Ascending aorta (tissue), 2 donors: ENCODE results near the gene MAGI1. TPM values are rescaled to one million over a fixed set of nuclear protein-coding genes. Genes with fewer than 3 reads are reported as not detected.

Experiments used
- DNase-seq, 2 donors: peaks; one replicate each; pipeline ENCODE4 v3.0.0-alpha.2; 2019; ENCODE audit warnings: low spot score in 2 of 2
- H3K27ac ChIP-seq, 2 donors: fragments of 200-600 bp; sonication (generic); one replicate each; pipeline ENCODE4 v1.5.1; 2016 to 2017; ENCODE audit warnings: mild to moderate bottlenecking in 1 of 2
- H3K27me3 ChIP-seq: fragments of 200-600 bp; sonication (generic); one replicate; pipeline ENCODE4 v1.5.1; 2017
- H3K36me3 ChIP-seq, 2 donors: fragments of 200-600 bp; sonication (generic); one replicate each; pipeline ENCODE4 v1.5.1; 2016
- H3K4me1 ChIP-seq, 2 donors: fragments of 200-600 bp; sonication (generic); one replicate each; pipeline ENCODE4 v1.5.1; 2016 to 2017; ENCODE audit warnings: mild to moderate bottlenecking in 1 of 2
- H3K4me3 ChIP-seq, 2 donors: fragments of 200-600 bp; sonication (generic); one replicate each; pipeline ENCODE4 v1.5.1; 2016 to 2017; ENCODE audit warnings: mild to moderate bottlenecking in 1 of 2
- H3K9me3 ChIP-seq, 2 donors: fragments of 200-600 bp; sonication (generic); one replicate each; pipeline ENCODE4 v1.5.1; 2016
- CTCF ChIP-seq, 3 experiments: fragments of 200-600 bp in 2 of 3; fragments of 450-650 bp in 1 of 3; sonication (generic) in 2 of 3; IDR thresholded peaks; one replicate each; pipeline ENCODE4 v1.5.1; 2016 to 2019; ENCODE audit warnings: antibody characterized with exemption in 3 of 3, mild to moderate bottlenecking in 1 of 3, moderate library complexity in 1 of 3
- intact Hi-C: fragments of 100-400 bp; cut with DNase I; formaldehyde crosslinking; loops from one replicate; pipeline ENCODE4 v1.15.1; 2023
- total RNA-seq: library from RNA; depleted of rRNA; stranded (reverse); fragments of >200 nt; gene quantifications from one replicate; pipeline ENCODE4 v1.1.0, GENCODE V29; 2016

Gene MAGI1
- total RNA-seq, 1 donor from 2014 or later: 28.4 TPM

- Histone ChIP-seq H3K27ac (no peak overlapping the region), H3K9me3 (no peaks in the 10 kb centered on the region), H3K27me3 (no peaks in the 10 kb centered on the region), H3K4me3 (no peak overlapping the region), H3K36me3 (no peaks in the 10 kb centered on the region), H3K4me1 (no peaks in the 10 kb centered on the region)
- intact Hi-C loops: no loop called here
- TF ChIP-seq CTCF (IDR thresholded peaks at IDR 0.05): no peak
- no peak for DNase-seq
These were observed 572.3 kb downstream of the MAGI1 start for GRCh38 chr3:65466300-65466988.

- no peak for TF ChIP-seq CTCF (IDR thresholded peaks at IDR 0.05)
- no peaks in the 10 kb centered on the region for H3K4me1 ChIP-seq
- no peak for DNase-seq
These were observed 588.8 kb downstream of the MAGI1 start for GRCh38 chr3:65449841-65450428.

GRCh38 chr3:65448120-65448519 lies 590.6 kb downstream of the MAGI1 start:
- no peaks in the 10 kb centered on the region for H3K9me3 ChIP-seq
- no peak overlapping the region for H3K4me3 ChIP-seq
- H3K36me3 ChIP-seq: no peaks in the 10 kb centered on the region
- no peak for TF ChIP-seq CTCF (IDR thresholded peaks at IDR 0.05)
- intact Hi-C loops: no loop called here
- no peaks in the 10 kb centered on the region for H3K27me3 ChIP-seq
- no peak for DNase-seq
- no peaks in the 10 kb centered on the region for H3K4me1 ChIP-seq
- H3K27ac ChIP-seq: no peak overlapping the region

More at GRCh38 chr3:65449841-65450428, 588.8 kb downstream of the MAGI1 start:
- Histone ChIP-seq H3K9me3 (no peaks in the 10 kb centered on the region), H3K36me3 (no peaks in the 10 kb centered on the region), H3K27me3 (no peaks in the 10 kb centered on the region), H3K4me3 (no peak overlapping the region), H3K27ac (no peak overlapping the region)
- intact Hi-C loops: no loop called here

GRCh38 chr3:65445573-65446169 lies 593.0 kb downstream of the MAGI1 start:
- no peaks in the 10 kb centered on the region for H3K4me1 ChIP-seq
- H3K36me3 ChIP-seq: no peaks in the 10 kb centered on the region
- no peaks in the 10 kb centered on the region for H3K27me3 ChIP-seq
- no peak overlapping the region for H3K4me3 ChIP-seq
- no peaks in the 10 kb centered on the region for H3K9me3 ChIP-seq
- no peak for DNase-seq
- no peak overlapping the region for H3K27ac ChIP-seq
- intact Hi-C loops: no loop called here
- no peak for TF ChIP-seq CTCF (IDR thresholded peaks at IDR 0.05)

GRCh38 chr3:65444447-65444815 lies 594.3 kb downstream of the MAGI1 start:
- Histone ChIP-seq H3K27me3 (no peaks in the 10 kb centered on the region), H3K9me3 (no peaks in the 10 kb centered on the region), H3K4me1 (no peaks in the 10 kb centered on the region), H3K27ac (no peak overlapping the region), H3K36me3 (no peaks in the 10 kb centered on the region), H3K4me3 (no peak overlapping the region)
- intact Hi-C loops: no loop called here
- DNase-seq: no peak
- TF ChIP-seq CTCF (IDR thresholded peaks at IDR 0.05): no peak
